Nephron progenitor cell (in vitro differentiated cells): ENCODE measurements around the gene IQCK.

ENCODE experiments used
- DNase-seq: peaks from one replicate; pipeline ENCODE4 v3.0.0; 2021
- H3K27ac Mint-ChIP-seq: 2 replicates; pipeline ENCODE4 v1.8.0; 2021; ENCODE audit warnings: mild to moderate bottlenecking, moderate library complexity, mixed read lengths
- H3K27me3 Mint-ChIP-seq: 2 replicates; pipeline ENCODE4 v1.8.0; 2021; ENCODE audit warnings: mild to moderate bottlenecking, low read depth, mixed read lengths; ENCODE audit not compliant: poor library complexity
- H3K36me3 Mint-ChIP-seq: 2 replicates; pipeline ENCODE4 v1.8.0; 2021; ENCODE audit warnings: low read depth, mixed read lengths
- H3K4me1 Mint-ChIP-seq: 2 replicates; pipeline ENCODE4 v1.8.0; 2021; ENCODE audit warnings: mixed read lengths
- H3K4me3 Mint-ChIP-seq: 2 replicates; pipeline ENCODE4 v1.8.0; 2021; ENCODE audit warnings: mild to moderate bottlenecking, moderate library complexity, mixed read lengths
- H3K9me3 Mint-ChIP-seq: 2 replicates; pipeline ENCODE4 v1.8.0; 2021; ENCODE audit warnings: mild to moderate bottlenecking, moderate library complexity, mixed read lengths
- TF ChIP-seq, protein P1 (sequence below): fragments of 200-600 bp; sonication (generic); IDR thresholded peaks from 2 replicates; pipeline ENCODE4 v1.5.0; 2021; ENCODE audit warnings: antibody characterized with exemption

The IQCK gene

DNA sequence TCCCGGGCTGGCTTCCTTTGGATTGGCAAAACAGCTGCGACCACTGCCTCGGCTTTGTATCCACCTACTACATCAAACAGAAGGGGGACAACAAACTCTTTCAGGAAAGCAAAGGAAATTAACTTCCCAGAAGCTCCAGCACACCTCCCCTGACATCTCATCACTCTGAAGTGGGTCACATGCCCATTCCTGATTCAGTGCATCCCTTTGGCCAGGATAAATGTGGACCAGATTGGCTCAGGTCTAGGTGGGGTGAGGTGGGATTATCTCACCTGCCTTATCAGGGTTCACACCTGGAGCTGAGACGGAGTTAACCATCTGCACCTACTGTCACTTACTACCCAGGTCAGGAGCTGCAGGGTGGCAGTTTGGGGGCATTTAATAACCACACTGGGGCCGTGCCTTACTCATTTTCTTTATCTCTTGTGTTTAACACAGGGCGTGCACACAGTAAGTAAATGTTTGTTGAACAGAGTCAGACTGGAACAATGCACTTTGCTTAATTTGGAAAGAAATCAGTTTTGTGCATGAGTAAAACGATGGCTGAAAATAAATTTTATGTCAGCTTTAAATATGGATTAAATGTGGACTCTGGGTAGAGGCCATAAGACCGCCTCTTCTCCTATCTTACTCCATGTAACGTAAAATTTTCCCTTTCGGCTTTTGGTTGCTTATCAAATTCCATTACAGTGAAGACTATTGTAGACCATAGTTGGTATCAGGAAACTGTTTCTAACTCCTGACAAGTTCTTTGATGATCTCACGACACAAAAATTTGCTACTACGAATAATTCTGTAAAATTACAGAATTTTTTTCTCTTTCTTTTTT, 36.0 kb downstream of the IQCK start:
- Mint-ChIP-seq H3K4me3 (no peak overlapping the region), H3K27me3 (no peaks in the 10 kb centered on the region), H3K4me1 (peaks cover 2% of the 10 kb centered on the region), H3K9me3 (no peaks in the 10 kb centered on the region), H3K27ac (no peak overlapping the region), H3K36me3 (no peaks in the 10 kb centered on the region)
- TF ChIP-seq, protein P1, sequence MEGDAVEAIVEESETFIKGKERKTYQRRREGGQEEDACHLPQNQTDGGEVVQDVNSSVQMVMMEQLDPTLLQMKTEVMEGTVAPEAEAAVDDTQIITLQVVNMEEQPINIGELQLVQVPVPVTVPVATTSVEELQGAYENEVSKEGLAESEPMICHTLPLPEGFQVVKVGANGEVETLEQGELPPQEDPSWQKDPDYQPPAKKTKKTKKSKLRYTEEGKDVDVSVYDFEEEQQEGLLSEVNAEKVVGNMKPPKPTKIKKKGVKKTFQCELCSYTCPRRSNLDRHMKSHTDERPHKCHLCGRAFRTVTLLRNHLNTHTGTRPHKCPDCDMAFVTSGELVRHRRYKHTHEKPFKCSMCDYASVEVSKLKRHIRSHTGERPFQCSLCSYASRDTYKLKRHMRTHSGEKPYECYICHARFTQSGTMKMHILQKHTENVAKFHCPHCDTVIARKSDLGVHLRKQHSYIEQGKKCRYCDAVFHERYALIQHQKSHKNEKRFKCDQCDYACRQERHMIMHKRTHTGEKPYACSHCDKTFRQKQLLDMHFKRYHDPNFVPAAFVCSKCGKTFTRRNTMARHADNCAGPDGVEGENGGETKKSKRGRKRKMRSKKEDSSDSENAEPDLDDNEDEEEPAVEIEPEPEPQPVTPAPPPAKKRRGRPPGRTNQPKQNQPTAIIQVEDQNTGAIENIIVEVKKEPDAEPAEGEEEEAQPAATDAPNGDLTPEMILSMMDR, result no peak
- DNase-seq, result no peak

DNA sequence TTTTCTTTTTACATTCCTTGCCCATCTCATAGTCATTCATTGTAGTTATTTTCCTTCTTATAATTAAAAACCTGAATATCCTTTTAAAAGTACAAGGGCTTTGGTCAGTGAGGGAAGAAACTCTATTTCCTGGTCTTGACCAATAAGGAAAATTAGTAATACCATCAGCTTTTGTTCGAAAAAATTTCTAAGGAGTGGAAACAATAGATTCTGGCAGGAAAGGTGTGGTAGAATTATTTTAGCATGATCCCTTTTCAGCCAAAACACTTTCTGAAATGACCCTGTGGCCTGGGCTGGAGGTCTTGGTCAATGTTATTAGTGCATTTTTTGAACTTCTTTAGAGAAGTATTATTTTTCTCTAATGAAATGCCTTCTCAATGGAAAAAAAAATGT, 36.6 kb downstream of the IQCK start:
- H3K9me3 Mint-ChIP-seq, result no peaks in the 10 kb centered on the region
- no peak for DNase-seq
- no peaks in the 10 kb centered on the region for H3K27me3 Mint-ChIP-seq
- H3K36me3 Mint-ChIP-seq, result no peaks in the 10 kb centered on the region
- TF ChIP-seq, protein P1, result no peak
- no peak overlapping the region for H3K27ac Mint-ChIP-seq
- no peak overlapping the region for H3K4me3 Mint-ChIP-seq
- no peaks in the 10 kb centered on the region for H3K4me1 Mint-ChIP-seq

DNA sequence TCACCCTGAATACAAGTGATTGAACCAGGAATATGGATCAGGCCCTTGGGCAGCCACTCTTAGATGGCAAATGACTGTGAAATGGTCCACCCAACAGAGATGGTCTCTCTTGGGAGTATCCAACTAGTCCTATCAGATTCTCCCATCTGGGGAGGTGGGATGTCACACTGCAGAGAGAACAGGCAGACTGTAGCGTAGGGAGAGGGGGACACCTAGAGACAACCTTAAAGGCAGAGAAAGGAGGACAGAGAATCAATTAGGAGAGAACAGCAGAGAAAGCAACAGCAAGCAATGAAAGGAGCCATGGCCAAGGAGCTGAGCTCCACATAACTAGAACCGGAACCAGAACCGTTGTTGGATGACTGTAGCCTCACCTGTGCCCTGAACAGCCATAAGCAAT, 37.2 kb downstream of the IQCK start:
- Mint-ChIP-seq H3K9me3 (no peaks in the 10 kb centered on the region), H3K27ac (no peak overlapping the region), H3K4me3 (no peak overlapping the region), H3K4me1 (no peaks in the 10 kb centered on the region), H3K36me3 (no peaks in the 10 kb centered on the region), H3K27me3 (no peaks in the 10 kb centered on the region)
- no peak for DNase-seq
- TF ChIP-seq, protein P1, result no peak

DNA sequence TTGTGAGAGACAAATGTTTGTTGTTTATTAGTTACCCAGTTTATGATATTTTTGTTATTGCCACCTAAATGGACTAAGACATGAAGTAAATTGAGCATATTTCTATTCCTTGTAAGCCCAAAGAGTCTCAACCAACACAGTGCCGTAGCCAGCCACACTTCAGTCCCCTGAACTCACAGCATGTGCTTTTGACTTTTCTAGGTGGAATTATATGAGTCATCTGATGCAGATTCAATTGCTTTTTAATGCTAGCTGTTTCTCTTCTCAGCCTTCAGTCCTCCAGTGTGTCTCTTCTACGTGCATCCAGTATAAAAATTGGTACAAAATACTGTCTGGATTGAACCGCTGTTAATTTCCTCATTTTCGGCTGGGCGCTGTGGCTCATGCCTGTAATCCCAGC, 39.0 kb downstream of the IQCK start:
- DNase-seq, result no peak
- Mint-ChIP-seq H3K36me3 (no peaks in the 10 kb centered on the region), H3K27me3 (no peaks in the 10 kb centered on the region), H3K9me3 (no peaks in the 10 kb centered on the region), H3K27ac (peak overlapping the region; percentile 63), H3K4me1 (no peaks in the 10 kb centered on the region), H3K4me3 (no peak overlapping the region)
- TF ChIP-seq, protein P1, result no peak

DNA sequence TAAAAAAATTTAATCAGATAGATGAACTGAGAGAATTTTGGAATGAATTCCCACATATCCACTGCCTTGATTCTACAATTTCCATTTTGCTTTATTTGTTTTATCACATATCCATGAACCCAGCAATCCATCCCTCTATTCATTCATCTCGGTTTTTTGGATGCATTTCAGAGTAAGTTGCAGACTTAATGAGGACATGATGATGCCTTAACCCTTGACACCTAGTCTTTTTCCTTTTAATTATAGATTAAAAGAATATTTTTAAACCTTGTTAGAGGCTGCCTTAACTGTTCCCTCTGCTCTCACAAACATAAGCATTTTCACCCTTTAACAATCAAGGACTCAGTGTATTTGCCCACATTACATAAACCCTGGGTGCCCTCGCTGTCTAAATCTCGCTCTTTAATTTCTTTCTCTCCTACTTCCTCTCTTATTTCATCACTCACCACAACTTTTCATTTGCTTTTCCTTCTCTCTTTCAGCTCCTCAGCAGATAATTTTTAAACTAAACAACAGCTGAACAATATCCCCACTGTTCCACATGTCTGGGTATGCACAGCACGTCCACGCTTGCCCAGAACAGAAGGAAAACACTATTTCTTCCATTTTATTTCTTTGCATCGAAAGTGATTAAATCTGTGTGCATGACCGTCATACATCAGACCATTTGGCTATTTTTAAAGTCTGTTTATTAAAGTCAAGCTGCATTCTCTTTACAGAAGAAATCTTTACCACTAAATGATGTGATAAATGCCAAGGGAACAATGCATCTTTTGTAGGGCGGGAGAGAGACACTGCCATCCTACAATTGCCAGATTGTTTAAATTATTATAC, 39.9 kb downstream of the IQCK start:
- H3K27ac Mint-ChIP-seq, result no peak overlapping the region
- H3K9me3 Mint-ChIP-seq, result no peaks in the 10 kb centered on the region
- H3K36me3 Mint-ChIP-seq, result no peaks in the 10 kb centered on the region
- no peaks in the 10 kb centered on the region for H3K27me3 Mint-ChIP-seq
- no peak overlapping the region for H3K4me3 Mint-ChIP-seq
- no peaks in the 10 kb centered on the region for H3K4me1 Mint-ChIP-seq
- DNase-seq, result no peak
- TF ChIP-seq, protein P1, result no peak
